Fibroblast of lung (primary cell): Measurements from ENCODE around the gene CLEC5A. TPM values are rescaled to one million over a fixed set of nuclear protein-coding genes. Genes with fewer than 3 reads are reported as not detected.
"Not testable (repeated sequence)": the region's sequence is repeated elsewhere in the genome, so short reads cannot be mapped to it uniquely, and the experiment has no call there.

Experiments used
- DNase-seq, 2 donors: peaks; one replicate each; pipeline versions ENCODE4 v3.0.0 to v3.0.0-alpha.2; 2010; ENCODE audit warnings: low read depth in 2 of 2
- H2AFZ ChIP-seq: 2 replicates; pipeline ENCODE4 v1.5.1; 2012; ENCODE audit warnings: low read length, control low read depth, inconsistent platforms
- H3K27ac ChIP-seq: 2 replicates; pipeline ENCODE4 v1.5.1; 2011; ENCODE audit warnings: low read length, control low read depth; ENCODE audit not compliant: insufficient read depth
- H3K27me3 ChIP-seq: 2 replicates; pipeline ENCODE4 v1.5.1; 2011; ENCODE audit warnings: mild to moderate bottlenecking, low read length; ENCODE audit not compliant: control insufficient read depth, insufficient read depth
- H3K36me3 ChIP-seq: 2 replicates; pipeline ENCODE4 v1.5.1; 2011; ENCODE audit warnings: low read length; ENCODE audit not compliant: control insufficient read depth, insufficient read depth
- H3K4me1 ChIP-seq: 2 replicates; pipeline ENCODE4 v1.5.1; 2011; ENCODE audit warnings: low read length; ENCODE audit not compliant: control insufficient read depth, insufficient read depth; ENCODE audit errors: extremely low read depth
- H3K4me2 ChIP-seq: 2 replicates; pipeline ENCODE4 v1.5.1; 2011; ENCODE audit warnings: low read length, control low read depth; ENCODE audit not compliant: insufficient read depth; ENCODE audit errors: extremely low read depth
- H3K4me3 ChIP-seq, 4 experiments: fragments of 200-600 bp in 1 of 4; sonication (generic) in 1 of 4; replicated peaks in 1 of 4; 2 replicates each; pipeline ENCODE4 v1.5.1; 2011 to 2016; ENCODE audit warnings: low read length in 4 of 4, low read depth in 3 of 4, mild to moderate bottlenecking in 3 of 4, control low read depth in 2 of 4, inconsistent platforms in 1 of 4, mixed read lengths in 1 of 4; ENCODE audit not compliant: insufficient read depth in 1 of 4; ENCODE audit errors: control extremely low read depth in 1 of 4
- H3K79me2 ChIP-seq: 2 replicates; pipeline ENCODE4 v1.5.1; 2012; ENCODE audit warnings: mild to moderate bottlenecking, low read length, inconsistent platforms; ENCODE audit not compliant: control insufficient read depth, insufficient read depth
- H3K9ac ChIP-seq: 2 replicates; pipeline ENCODE4 v1.5.1; 2011; ENCODE audit warnings: mild to moderate bottlenecking, low read length, control low read depth; ENCODE audit not compliant: insufficient read depth
- H3K9me3 ChIP-seq: 2 replicates; pipeline ENCODE4 v1.5.1; 2012; ENCODE audit warnings: low read depth, low read length; ENCODE audit not compliant: control insufficient read depth, insufficient read depth
- H4K20me1 ChIP-seq: 2 replicates; pipeline ENCODE4 v1.5.1; 2011; ENCODE audit warnings: low read length; ENCODE audit not compliant: control insufficient read depth, insufficient read depth; ENCODE audit errors: extremely low read depth
- EZH2 ChIP-seq: IDR thresholded peaks from 2 replicates; pipeline ENCODE4 v1.5.1; 2012; ENCODE audit warnings: low read length, control low read depth, mild to moderate bottlenecking; ENCODE audit errors: missing control alignments
- polyA plus RNA-seq, 2 donors: library from polyadenylated mRNA; depleted of rRNA in 1 of 2; stranded (reverse) in 1 of 2; unstranded in 1 of 2; fragments of >200 nt; gene quantifications; 2 replicates each; pipeline ENCODE4 v1.2.1, GENCODE V29; 2011 to 2012; ENCODE audit warnings: missing spikeins in 1 of 2
- total RNA-seq: library from RNA; depleted of rRNA; stranded (reverse); fragments of >200 nt; gene quantifications from 2 replicates; pipeline ENCODE4 v1.2.1, GENCODE V29; 2014
- TF ChIP-seq, protein P1 (sequence below), 2 donors: IDR thresholded peaks in 1 of 2; conservative IDR thresholded peaks in 1 of 2; 1 replicate in 1 of 2; 2 replicates in 1 of 2; pipeline ENCODE4 v1.5.1; 2011 to 2012; ENCODE audit warnings: low read length in 2 of 2, control low read depth in 1 of 2, inconsistent platforms in 1 of 2, low read depth in 1 of 2, mild to moderate bottlenecking in 1 of 2

The CLEC5A gene
- total and polyA plus RNA-seq, 2 donors (not counting 1 experiment from before 2014, with no cell fraction given) = not detected

DNA sequence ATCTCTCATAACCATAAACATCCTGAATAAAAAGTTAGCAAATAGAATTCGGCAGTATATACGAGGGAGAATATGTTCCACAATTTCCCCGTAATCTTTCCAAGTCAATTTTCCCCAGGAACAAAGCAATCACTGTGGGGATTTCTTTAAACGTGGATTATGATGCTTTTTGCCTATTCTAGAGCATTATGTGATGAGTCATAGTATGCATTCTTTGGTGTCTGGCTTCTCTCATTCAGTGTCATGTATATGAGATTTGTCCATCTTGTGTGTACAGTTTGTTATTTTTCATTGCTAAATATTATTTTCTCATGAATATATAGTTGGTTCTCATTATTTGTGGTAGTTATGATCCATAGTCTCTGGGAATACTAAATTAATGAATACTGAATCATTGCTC is 40.5 kb downstream of the CLEC5A start:
- Histone ChIP-seq H3K79me2 (no peaks in the 10 kb centered on the region), H3K4me1 (no peaks in the 10 kb centered on the region), H4K20me1 (no peaks in the 10 kb centered on the region), H3K27ac (no peak overlapping the region), H3K36me3 (no peaks in the 10 kb centered on the region), H3K27me3 (no peaks in the 10 kb centered on the region), H3K4me2 (no peak overlapping the region), H2AFZ (no peak overlapping the region), H3K4me3 (no peak overlapping the region), H3K9ac (no peak overlapping the region), H3K9me3 (no peaks in the 10 kb centered on the region)
- no peak for TF ChIP-seq EZH2
- TF ChIP-seq, protein P1, sequence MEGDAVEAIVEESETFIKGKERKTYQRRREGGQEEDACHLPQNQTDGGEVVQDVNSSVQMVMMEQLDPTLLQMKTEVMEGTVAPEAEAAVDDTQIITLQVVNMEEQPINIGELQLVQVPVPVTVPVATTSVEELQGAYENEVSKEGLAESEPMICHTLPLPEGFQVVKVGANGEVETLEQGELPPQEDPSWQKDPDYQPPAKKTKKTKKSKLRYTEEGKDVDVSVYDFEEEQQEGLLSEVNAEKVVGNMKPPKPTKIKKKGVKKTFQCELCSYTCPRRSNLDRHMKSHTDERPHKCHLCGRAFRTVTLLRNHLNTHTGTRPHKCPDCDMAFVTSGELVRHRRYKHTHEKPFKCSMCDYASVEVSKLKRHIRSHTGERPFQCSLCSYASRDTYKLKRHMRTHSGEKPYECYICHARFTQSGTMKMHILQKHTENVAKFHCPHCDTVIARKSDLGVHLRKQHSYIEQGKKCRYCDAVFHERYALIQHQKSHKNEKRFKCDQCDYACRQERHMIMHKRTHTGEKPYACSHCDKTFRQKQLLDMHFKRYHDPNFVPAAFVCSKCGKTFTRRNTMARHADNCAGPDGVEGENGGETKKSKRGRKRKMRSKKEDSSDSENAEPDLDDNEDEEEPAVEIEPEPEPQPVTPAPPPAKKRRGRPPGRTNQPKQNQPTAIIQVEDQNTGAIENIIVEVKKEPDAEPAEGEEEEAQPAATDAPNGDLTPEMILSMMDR (conservative IDR thresholded peaks at IDR 0.05 in 1 of 2, IDR thresholded peaks at IDR 0.05 in 1 of 2; ENCODE audit: low read depth in 1 of 2, low read length in 2 of 2) = no peak
- no peak for DNase-seq

DNA sequence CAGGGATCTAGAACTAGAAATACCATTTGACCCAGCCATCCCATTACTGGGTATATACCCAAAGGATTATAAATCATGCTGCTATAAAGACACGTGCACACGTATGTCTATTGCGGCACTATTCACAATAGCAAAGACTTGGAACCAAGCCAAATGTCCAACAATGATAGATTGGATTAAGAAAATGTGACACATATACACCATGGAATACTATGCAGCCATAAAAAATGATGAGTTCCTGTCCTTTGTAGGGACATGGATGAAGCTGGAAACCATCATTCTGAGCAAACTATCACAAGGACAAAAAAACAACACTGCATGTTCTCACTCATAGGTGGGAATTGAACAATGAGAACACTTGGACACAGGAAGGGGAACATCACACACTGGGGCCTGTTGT is 47.4 kb downstream of the CLEC5A start:
- H3K4me2 ChIP-seq, H3K9me3 ChIP-seq, H3K9ac ChIP-seq, H3K4me1 ChIP-seq, H3K27ac ChIP-seq, DNase-seq, H4K20me1 ChIP-seq, H3K27me3 ChIP-seq, H2AFZ ChIP-seq, H3K4me3 ChIP-seq, H3K36me3 ChIP-seq, H3K79me2 ChIP-seq: not testable (repeated sequence)

DNA sequence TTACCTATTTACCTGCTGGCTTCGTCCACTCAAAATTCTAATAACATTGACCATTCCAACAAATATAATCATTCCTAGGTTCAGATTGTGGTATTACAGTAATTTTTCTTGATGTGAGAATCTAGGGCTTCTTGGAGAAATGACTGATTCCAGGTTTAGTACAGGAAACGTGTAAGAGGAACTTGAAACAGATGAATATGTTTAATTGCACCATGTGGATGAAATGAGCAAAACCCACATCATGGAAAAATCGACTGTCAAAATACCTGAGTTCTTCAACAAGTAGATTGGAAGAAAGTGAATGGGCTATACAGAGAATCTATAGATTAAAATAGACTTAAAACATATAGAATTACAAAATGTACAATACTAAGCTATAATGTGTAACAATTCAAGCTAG is 55.4 kb downstream of the CLEC5A start:
- TF ChIP-seq, protein P1 (conservative IDR thresholded peaks at IDR 0.05 in 1 of 2, IDR thresholded peaks at IDR 0.05 in 1 of 2; ENCODE audit: low read depth in 1 of 2, low read length in 2 of 2) = no peak
- TF ChIP-seq EZH2 = no peak
- H3K9ac ChIP-seq = no peak overlapping the region
- H3K36me3 ChIP-seq = no peaks in the 10 kb centered on the region
- no peak overlapping the region for H3K4me3 ChIP-seq
- no peak overlapping the region for H2AFZ ChIP-seq
- no peak overlapping the region for H3K4me2 ChIP-seq
- no peaks in the 10 kb centered on the region for H3K4me1 ChIP-seq
- H4K20me1 ChIP-seq = no peaks in the 10 kb centered on the region
- no peaks in the 10 kb centered on the region for H3K27me3 ChIP-seq
- no peak overlapping the region for H3K27ac ChIP-seq
- no peaks in the 10 kb centered on the region for H3K79me2 ChIP-seq
- no peak for DNase-seq
- no peaks in the 10 kb centered on the region for H3K9me3 ChIP-seq
